Measurements from ENCODE around the gene SEC24B. TPM values are rescaled to one million over a fixed set of nuclear protein-coding genes. Genes with fewer than 3 reads are reported as not detected.
"Not testable (repeated sequence)": the region's sequence is repeated elsewhere in the genome, so short reads cannot be mapped to it uniquely, and the experiment has no call there.

The SEC24B gene
- total and polyA plus RNA-seq, 2 donors (not counting 3 experiments of a cell fraction or from before 2014, with no cell fraction given): 35.9 to 46.2 TPM

- ChIA-PET CTCF (interaction anchor here (0.5 to 2.5 kb wide), 3 partner anchors 8 to 84 kb away, joined by 3 to 6 read pairs (median 3); no protein-coding TSS in a partner anchor), POLR2A (no interaction called here)
- Histone ChIP-seq H3K9ac (replicated peaks; ENCODE audit: extremely low read depth, insufficient read depth, low read length) (no peak overlapping the region), H3K79me2 (ENCODE audit: control insufficient read depth, insufficient read depth, low read length) (no peaks in the 10 kb centered on the region), H2AFZ (ENCODE audit: low read depth, low read length) (no peak overlapping the region), H3K9me3 (replicated peaks; ENCODE audit: control insufficient read depth, insufficient read depth, low read length) (no peaks in the 10 kb centered on the region), H3K36me3 (ENCODE audit: control insufficient read depth in 2 of 2, extremely low read depth in 1 of 2, insufficient read depth in 2 of 2, low read length in 2 of 2) (peaks cover 7% of the 10 kb centered on the region in 2 experiments), H3K27ac (ENCODE audit: insufficient read depth, low read depth, low read length) (no peak overlapping the region), H3K4me1 (ENCODE audit: control insufficient read depth, extremely low read depth, insufficient read depth, low read length) (no peaks in the 10 kb centered on the region), H3K4me3 (replicated peaks in 1 of 3; ENCODE audit: insufficient read depth in 1 of 3, low read depth in 1 of 3, low read length in 3 of 3) (no peak overlapping the region), H4K20me1 (replicated peaks; ENCODE audit: control insufficient read depth, extremely low read depth, insufficient read depth, low read length) (no peaks in the 10 kb centered on the region), H3K4me2 (ENCODE audit: insufficient read depth, low read length) (no peak overlapping the region), H3K9me1 (replicated peaks; ENCODE audit: control insufficient read depth, extremely low read depth, insufficient read depth, low read length) (no peaks in the 10 kb centered on the region), H3K27me3 (ENCODE audit: control insufficient read depth in 2 of 2, insufficient read depth in 2 of 2, low read length in 2 of 2) (no peaks in the 10 kb centered on the region)
- BruUV-seq (replicated peaks): no TSS peak
- peak; percentile 24 for DNase-seq (ENCODE audit: low read depth, low spot score)
- no peak for FAIRE-seq
- dilution Hi-C loops (cut with MboI; ENCODE audit: extremely low pct_ligation_motif_present, low sequenced_read_pairs): no loop called here
- no peak for TF ChIP-seq POLR2AphosphoS5 (IDR thresholded peaks at IDR 0.05; ENCODE audit: insufficient read depth, low read depth, low read length)
- TF ChIP-seq EZH2 (IDR thresholded peaks at IDR 0.05; ENCODE audit: borderline replicate concordance, low read depth, low read length, severe bottlenecking): no peak
- TF ChIP-seq GATA2 (IDR thresholded peaks at IDR 0.05; ENCODE audit: insufficient read depth, insufficient read length, low read depth, low read length): no peak
- no peak for TF ChIP-seq MAX (IDR thresholded peaks at IDR 0.05; ENCODE audit: insufficient read depth, insufficient read length)
- no peak for TF ChIP-seq FOS (IDR thresholded peaks at IDR 0.05; ENCODE audit: borderline replicate concordance, insufficient read depth, low read length)
- no peak for TF ChIP-seq POLR2A (IDR thresholded peaks at IDR 0.05; ENCODE audit: low read depth, low read length)
- TF ChIP-seq CTCF (IDR thresholded peaks at IDR 0.05; ENCODE audit: extremely low read depth in 1 of 2, insufficient read depth in 1 of 2, low read depth in 1 of 2, low read length in 2 of 2): no peak
- no peak for TF ChIP-seq MYC (IDR thresholded peaks at IDR 0.05; ENCODE audit: low read depth, low read length)
- TF ChIP-seq JUN (IDR thresholded peaks at IDR 0.05; ENCODE audit: borderline replicate concordance, insufficient read depth, insufficient read length, low read depth): no peak
- intact Hi-C loops (cut with micrococcal nuclease): no loop called here
These were observed 77.8 kb downstream of the SEC24B start for GRCh38 chr4:109511414-109511813.

- H3K27ac ChIP-seq (ENCODE audit: insufficient read depth, low read depth, low read length); H3K4me1 ChIP-seq (ENCODE audit: control insufficient read depth, extremely low read depth, insufficient read depth, low read length); H3K79me2 ChIP-seq (ENCODE audit: control insufficient read depth, insufficient read depth, low read length); H3K9me3 ChIP-seq (replicated peaks; ENCODE audit: control insufficient read depth, insufficient read depth, low read length); H4K20me1 ChIP-seq (replicated peaks; ENCODE audit: control insufficient read depth, extremely low read depth, insufficient read depth, low read length); H2AFZ ChIP-seq (ENCODE audit: low read depth, low read length); intact Hi-C loops (cut with micrococcal nuclease); H3K9ac ChIP-seq (replicated peaks; ENCODE audit: extremely low read depth, insufficient read depth, low read length); H3K9me1 ChIP-seq (replicated peaks; ENCODE audit: control insufficient read depth, extremely low read depth, insufficient read depth, low read length); H3K27me3 ChIP-seq (ENCODE audit: control insufficient read depth in 2 of 2, insufficient read depth in 2 of 2, low read length in 2 of 2); FAIRE-seq; BruUV-seq (replicated peaks); DNase-seq (ENCODE audit: low read depth, low spot score); CTCF ChIA-PET; H3K4me3 ChIP-seq (replicated peaks in 1 of 3; ENCODE audit: insufficient read depth in 1 of 3, low read depth in 1 of 3, low read length in 3 of 3); dilution Hi-C loops (cut with MboI; ENCODE audit: extremely low pct_ligation_motif_present, low sequenced_read_pairs); H3K36me3 ChIP-seq (ENCODE audit: control insufficient read depth in 2 of 2, extremely low read depth in 1 of 2, insufficient read depth in 2 of 2, low read length in 2 of 2); H3K4me2 ChIP-seq (ENCODE audit: insufficient read depth, low read length): not testable (repeated sequence)
- POLR2A ChIA-PET: interaction anchor here (0.6 kb wide), 1 partner anchor 70 kb away, joined by 8 read pairs; no protein-coding TSS in a partner anchor
These were observed 79.8 kb downstream of the SEC24B start for GRCh38 chr4:109513368-109513767.
